Activated T-cell treated with anti-CD3 and anti-CD28 coated beads for 48 hours (primary cell): ENCODE data around the gene TSC22D1.
"Not testable (repeated sequence)": the region's sequence is repeated elsewhere in the genome, so short reads cannot be mapped to it uniquely, and the experiment has no call there.

Experiments
- DNase-seq: peaks from one replicate; pipeline ENCODE4 v3.0.0-alpha.2; 2020; ENCODE audit warnings: low read depth

TSC22D1 gene

DNA sequence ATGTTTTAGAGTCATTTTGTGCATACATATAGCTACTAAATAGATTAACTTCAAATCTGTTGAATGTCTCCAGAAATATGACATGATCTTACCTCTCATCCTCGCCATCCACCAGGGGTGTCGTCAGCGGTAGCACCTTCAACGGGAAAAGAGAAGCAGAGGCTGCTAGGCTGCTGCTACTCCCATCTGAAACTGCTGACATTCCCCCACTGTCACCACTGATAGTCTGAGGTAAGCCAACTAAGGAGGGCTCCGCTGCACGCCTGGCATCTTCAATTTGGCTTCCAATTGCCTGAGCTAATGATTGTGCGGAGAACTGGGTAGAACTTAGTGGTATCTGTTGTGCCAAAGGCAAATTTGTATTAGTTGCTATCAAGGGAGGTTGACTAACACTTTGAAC is 3.1 kb downstream of the TSC22D1 start:
- DNase-seq: no peak

- no peak for DNase-seq
Measured at GRCh38 chr13:44566601-44567000, 9.5 kb downstream of the TSC22D1 start.

- no peak for DNase-seq
Measured at GRCh38 chr13:44565881-44566280, 10.2 kb downstream of the TSC22D1 start.

GRCh38 chr13:44564936-44565335 is 11.2 kb downstream of the TSC22D1 start:
- no peak for DNase-seq

DNA sequence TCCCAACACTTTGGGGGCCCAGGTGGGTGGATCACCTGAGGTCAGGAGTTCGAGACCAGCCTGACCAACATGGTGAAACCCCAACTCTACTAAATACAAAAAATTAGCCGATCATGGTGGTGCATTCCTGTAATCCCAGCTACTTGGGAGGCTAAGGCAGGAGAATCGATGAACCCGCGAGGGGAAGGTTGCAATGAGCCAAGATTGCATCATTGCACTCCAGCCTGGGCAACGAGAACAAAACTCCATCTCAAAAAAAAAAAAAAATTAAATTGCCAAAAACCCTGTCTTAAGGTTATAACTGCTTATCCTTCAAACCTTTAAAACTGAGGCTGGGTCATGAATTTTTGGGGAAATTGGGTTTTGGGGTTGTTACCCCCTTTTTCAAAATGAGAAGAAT is 13.3 kb downstream of the TSC22D1 start:
- not testable (repeated sequence) for DNase-seq

GRCh38 chr13:44561351-44561750 is 14.8 kb downstream of the TSC22D1 start:
- DNase-seq: no peak

GRCh38 chr13:44557986-44558385 is 18.1 kb downstream of the TSC22D1 start:
- no peak for DNase-seq

DNA sequence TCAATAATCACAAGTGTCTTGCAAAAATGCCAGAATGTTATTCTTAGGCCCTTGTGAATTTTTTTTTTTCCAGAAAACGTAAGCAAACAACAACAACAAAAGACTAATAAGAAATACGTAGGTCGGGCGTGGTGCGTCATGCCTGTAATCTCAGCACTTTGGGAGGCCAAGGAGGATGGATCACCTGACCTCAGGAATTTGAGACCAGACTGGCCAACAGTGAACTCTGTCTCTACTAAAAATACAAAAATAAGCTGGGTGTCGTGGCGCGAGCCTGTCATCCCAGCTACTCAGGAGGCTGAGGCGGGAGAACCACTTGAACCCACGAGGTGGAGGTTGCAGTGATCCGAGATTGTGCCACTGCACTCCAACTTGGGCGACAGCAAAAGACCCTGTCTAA is 20.9 kb downstream of the TSC22D1 start:
- no peak for DNase-seq

- no peak for DNase-seq
Measured at GRCh38 chr13:44549476-44549875, 26.7 kb downstream of the TSC22D1 start.

- no peak for DNase-seq
Measured at GRCh38 chr13:44546164-44546563, 30.0 kb downstream of the TSC22D1 start.

DNA sequence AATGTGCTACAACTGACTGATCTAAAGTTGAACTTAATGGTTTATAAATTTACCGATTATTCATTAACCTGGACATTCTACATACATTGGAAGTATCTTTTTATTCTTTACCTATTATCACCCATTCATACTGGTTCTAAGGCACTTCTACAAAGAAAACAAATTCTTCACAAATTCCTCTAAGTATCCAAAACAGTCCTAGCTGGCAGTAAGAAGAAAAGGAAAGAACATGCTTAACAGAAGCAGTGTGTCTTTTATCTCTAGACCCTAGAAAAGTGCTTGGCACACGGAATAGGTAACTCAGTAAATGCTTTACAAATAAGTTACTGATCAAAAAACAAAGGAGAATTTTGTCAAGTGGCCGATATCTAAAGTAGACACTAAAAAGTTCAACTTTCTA is 32.8 kb downstream of the TSC22D1 start:
- no peak for DNase-seq

GRCh38 chr13:44542361-44542760 is 33.8 kb downstream of the TSC22D1 start:
- no peak for DNase-seq

DNA sequence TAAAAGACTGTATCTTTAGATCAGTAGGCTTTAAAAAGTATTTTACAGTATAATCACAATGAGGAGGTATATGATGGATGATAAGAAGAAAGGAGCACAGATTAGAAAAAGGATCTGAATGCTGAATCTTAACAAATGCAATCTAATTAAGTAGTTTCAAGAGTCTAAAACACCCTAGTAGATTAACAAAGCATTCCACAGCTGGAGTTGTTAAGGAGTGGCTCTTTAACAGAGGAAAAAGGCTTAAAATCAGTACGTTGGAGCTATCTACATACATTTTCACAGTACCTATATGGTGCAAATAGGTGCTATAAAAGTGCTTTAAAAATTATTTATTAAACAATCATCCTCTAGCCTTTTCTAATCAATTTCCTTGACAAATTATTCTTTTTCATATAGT is 34.5 kb downstream of the TSC22D1 start:
- DNase-seq: no peak

- DNase-seq: no peak
Measured at GRCh38 chr13:44540761-44541434, 35.2 kb downstream of the TSC22D1 start.

- DNase-seq: no peak
Measured at GRCh38 chr13:44537248-44537647, 38.9 kb downstream of the TSC22D1 start.

- no peak for DNase-seq
Measured at GRCh38 chr13:44523146-44524015, 52.7 kb downstream of the TSC22D1 start.

GRCh38 chr13:44519642-44520041 is 56.5 kb downstream of the TSC22D1 start:
- no peak for DNase-seq

DNA sequence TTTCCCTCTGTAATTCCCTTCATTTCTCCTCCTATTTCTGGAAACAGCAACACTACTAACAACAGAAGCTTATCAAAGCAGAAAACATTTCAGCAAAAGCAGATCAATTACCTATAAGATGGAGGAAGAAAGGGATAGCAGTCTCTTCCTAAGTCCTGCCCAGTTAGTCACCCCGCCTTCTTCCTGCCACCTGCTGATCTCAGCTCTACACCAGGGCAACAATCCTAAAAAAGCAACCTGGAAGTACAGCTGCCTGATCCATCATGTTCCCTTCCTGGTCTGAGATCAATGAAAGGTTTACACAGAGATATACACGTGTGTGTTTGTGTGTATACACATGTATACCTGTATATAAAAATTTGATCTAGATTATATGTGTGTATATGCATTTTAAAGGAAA is 59.4 kb downstream of the TSC22D1 start:
- no peak for DNase-seq

GRCh38 chr13:44514278-44514677 is 61.9 kb downstream of the TSC22D1 start:
- DNase-seq: no peak

- DNase-seq: not testable (repeated sequence)
Measured at GRCh38 chr13:44509853-44510252, 66.3 kb downstream of the TSC22D1 start.

GRCh38 chr13:44508562-44509077 is 67.5 kb downstream of the TSC22D1 start:
- no peak for DNase-seq

DNA sequence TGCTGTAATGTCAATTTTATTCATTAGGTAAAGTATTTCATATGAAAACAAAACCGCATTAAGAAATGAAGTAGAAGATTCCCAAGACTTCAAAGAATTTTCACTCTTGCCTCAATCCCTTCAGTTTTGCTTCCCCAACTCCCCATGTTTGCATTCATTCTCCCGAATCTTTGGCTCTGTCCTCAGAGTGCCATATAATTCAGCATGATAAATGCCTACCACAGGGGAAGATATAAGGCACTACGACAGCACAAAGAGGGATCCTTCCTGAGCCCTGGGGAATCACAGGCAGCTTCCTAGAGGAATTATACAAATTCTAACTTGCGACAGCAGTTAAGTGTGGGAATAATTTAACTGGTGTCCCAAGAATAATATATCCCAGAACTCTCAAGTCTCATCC is 68.5 kb downstream of the TSC22D1 start:
- DNase-seq: no peak

DNA sequence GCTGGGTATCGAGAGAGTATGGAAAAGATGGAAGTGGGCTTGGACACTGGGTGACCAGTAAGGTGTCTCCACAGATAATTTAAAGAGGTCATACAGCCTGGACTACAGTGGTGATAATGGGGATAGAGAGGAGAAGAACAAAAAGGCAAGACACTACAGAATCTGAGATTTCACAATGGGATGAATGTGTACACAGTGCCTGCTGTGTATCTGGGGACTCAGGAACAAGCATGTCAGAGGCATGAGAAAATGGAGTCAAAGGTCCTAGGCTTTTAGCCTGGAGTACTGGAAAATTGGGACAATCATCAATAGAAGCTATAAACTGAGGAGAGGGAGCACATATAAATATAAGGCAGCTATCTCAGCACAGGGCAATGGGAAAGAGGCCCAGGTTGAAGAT is 69.4 kb downstream of the TSC22D1 start:
- no peak for DNase-seq
